Subcutaneous adipose tissue (tissue), 4 donors: ENCODE measurements around the gene PCSK4. TPM values are rescaled to one million over a fixed set of nuclear protein-coding genes. Genes with fewer than 3 reads are reported as not detected.

ENCODE experiments used
- CTCF ChIP-seq: fragments of 450-650 bp; IDR thresholded peaks from one replicate; pipeline ENCODE4 v1.5.1; 2016; ENCODE audit warnings: low read depth, mild to moderate bottlenecking, control low read depth, antibody characterized with exemption, moderate library complexity
- total RNA-seq, 4 donors: library from RNA; depleted of rRNA; stranded (reverse); fragments of >200 nt; gene quantifications; one replicate each; pipeline ENCODE4 v1.1.0, GENCODE V29; 2016

The PCSK4 gene
- total RNA-seq, 4 donors from 2014 or later, result 0.65 to 2.6 (median 1.8) TPM

- no peak for TF ChIP-seq CTCF
These were observed 19.1 kb downstream of the PCSK4 start for GRCh38 chr19:1471010-1471514.

- no peak for TF ChIP-seq CTCF
These were observed 19.7 kb downstream of the PCSK4 start for GRCh38 chr19:1470305-1471009.

GRCh38 chr19:1470055-1470304, 20.2 kb downstream of the PCSK4 start:
- no peak for TF ChIP-seq CTCF

- no peak for TF ChIP-seq CTCF
These were observed 20.7 kb downstream of the PCSK4 start for GRCh38 chr19:1469255-1470054.

- no peak for TF ChIP-seq CTCF
These were observed 21.3 kb downstream of the PCSK4 start for GRCh38 chr19:1468821-1469254.

- TF ChIP-seq CTCF, result no peak
These were observed 21.8 kb downstream of the PCSK4 start for GRCh38 chr19:1468274-1468820.
